Activated CD8-positive, alpha-beta T cell treated with anti-CD3 and anti-CD28 coated beads for 36 hours (primary cell): Measurements from ENCODE around the gene TMSB10. TPM values are rescaled to one million over a fixed set of nuclear protein-coding genes. Genes with fewer than 3 reads are reported as not detected.

ENCODE experiments used
- ATAC-seq: fragments of 200-7000 bp; cut with Tn5 transposase; one replicate; pipeline ENCODE4 v1.10.0; 2021; ENCODE audit warnings: mild to moderate bottlenecking, moderate library complexity
- CTCF ChIA-PET: fragments of 350-600 bp; sonication (Branson Sonifier 250); formaldehyde crosslinking; loops from one replicate; lab custom pipeline; 2021; ENCODE audit warnings: antibody characterized with exemption; lab: Charles Lee
- POLR2A ChIA-PET: fragments of 350-600 bp; sonication (Branson Sonifier 250); formaldehyde crosslinking; loops from one replicate; lab custom pipeline; 2021; ENCODE audit warnings: antibody characterized with exemption; lab: Charles Lee
- DNase-seq: peaks from one replicate; pipeline ENCODE4 v3.0.0-alpha.2; 2020
- H3K27ac Mint-ChIP-seq: one replicate; pipeline ENCODE4 v1.8.0; 2021; ENCODE audit warnings: mild to moderate bottlenecking, mixed read lengths
- H3K27me3 Mint-ChIP-seq: one replicate; pipeline ENCODE4 v1.8.0; 2021; ENCODE audit warnings: mixed read lengths
- H3K36me3 Mint-ChIP-seq: one replicate; pipeline ENCODE4 v1.8.0; 2021; ENCODE audit warnings: low read depth, mixed read lengths
- H3K4me1 Mint-ChIP-seq: one replicate; pipeline ENCODE4 v1.8.0; 2021; ENCODE audit warnings: low read depth, mixed read lengths
- H3K4me3 Mint-ChIP-seq: one replicate; pipeline ENCODE4 v1.8.0; 2021; ENCODE audit warnings: mild to moderate bottlenecking, moderate library complexity, mixed read lengths
- H3K9me3 Mint-ChIP-seq: one replicate; pipeline ENCODE4 v1.8.0; 2021; ENCODE audit warnings: mixed read lengths
- intact Hi-C: fragments of 100-400 bp; cut with micrococcal nuclease; formaldehyde crosslinking; loops from one replicate; pipeline ENCODE4 v1.10.0; 2022
- total RNA-seq, 2 experiments: library from RNA; stranded (reverse); gene quantifications; one replicate each; pipeline ENCODE4 v1.2.3, GENCODE V29; 2021
- TF ChIP-seq, protein P1 (sequence below): fragments of 200-600 bp; IDR thresholded peaks from one replicate; pipeline ENCODE4 v1.8.0; 2022; ENCODE audit warnings: antibody characterized with exemption, mild to moderate bottlenecking

TMSB10 gene
- total RNA-seq, 2 experiments from 2014 or later: 2,035 to 2,060 TPM

DNA sequence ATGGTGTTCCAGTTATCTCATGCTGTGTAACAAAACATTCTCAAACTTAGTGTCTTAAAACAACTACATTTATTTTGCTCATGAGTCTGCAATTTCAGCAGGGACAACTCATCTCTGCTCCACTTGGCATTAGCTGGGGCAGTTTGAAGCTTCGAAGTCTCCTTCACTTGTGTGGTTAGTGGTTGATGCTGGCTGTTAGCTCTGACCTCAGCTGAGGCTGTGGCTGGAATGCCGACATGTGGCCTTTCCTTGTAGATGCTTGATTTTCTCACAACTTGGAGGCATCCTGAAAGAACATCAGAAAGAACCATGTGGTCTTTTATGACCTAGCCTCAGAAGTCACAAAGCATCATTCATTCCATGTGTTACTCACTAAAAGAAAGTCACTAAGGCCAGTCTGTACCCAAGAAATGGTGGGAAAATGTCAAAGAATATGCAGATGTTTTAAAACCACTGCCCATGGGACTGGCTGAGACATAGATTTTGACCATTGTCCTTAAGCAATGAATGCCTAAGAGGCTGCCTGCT, 3.8 kb upstream of the TMSB10 start:
- DNase-seq (no peak), ATAC-seq (no peak)
- TF ChIP-seq, protein P1, sequence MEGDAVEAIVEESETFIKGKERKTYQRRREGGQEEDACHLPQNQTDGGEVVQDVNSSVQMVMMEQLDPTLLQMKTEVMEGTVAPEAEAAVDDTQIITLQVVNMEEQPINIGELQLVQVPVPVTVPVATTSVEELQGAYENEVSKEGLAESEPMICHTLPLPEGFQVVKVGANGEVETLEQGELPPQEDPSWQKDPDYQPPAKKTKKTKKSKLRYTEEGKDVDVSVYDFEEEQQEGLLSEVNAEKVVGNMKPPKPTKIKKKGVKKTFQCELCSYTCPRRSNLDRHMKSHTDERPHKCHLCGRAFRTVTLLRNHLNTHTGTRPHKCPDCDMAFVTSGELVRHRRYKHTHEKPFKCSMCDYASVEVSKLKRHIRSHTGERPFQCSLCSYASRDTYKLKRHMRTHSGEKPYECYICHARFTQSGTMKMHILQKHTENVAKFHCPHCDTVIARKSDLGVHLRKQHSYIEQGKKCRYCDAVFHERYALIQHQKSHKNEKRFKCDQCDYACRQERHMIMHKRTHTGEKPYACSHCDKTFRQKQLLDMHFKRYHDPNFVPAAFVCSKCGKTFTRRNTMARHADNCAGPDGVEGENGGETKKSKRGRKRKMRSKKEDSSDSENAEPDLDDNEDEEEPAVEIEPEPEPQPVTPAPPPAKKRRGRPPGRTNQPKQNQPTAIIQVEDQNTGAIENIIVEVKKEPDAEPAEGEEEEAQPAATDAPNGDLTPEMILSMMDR: no peak
- Mint-ChIP-seq H3K9me3 (peaks cover 1% of the 10 kb centered on the region), H3K36me3 (peaks cover 9% of the 10 kb centered on the region), H3K4me3 (no peak overlapping the region), H3K27me3 (no peaks in the 10 kb centered on the region), H3K27ac (no peak overlapping the region), H3K4me1 (peaks cover 56% of the 10 kb centered on the region)
- ChIA-PET CTCF (interaction anchor here (1.0 to 4.6 kb wide), 5 partner anchors 14 to 110 kb away, joined by 3 to 35 read pairs (median 9); no protein-coding TSS in a partner anchor), POLR2A (interaction anchor here (0.9 to 1.1 kb wide), 2 partner anchors 13 to 24 kb away, joined by 3 read pairs; no protein-coding TSS in a partner anchor)
- intact Hi-C loops: no loop called here

DNA sequence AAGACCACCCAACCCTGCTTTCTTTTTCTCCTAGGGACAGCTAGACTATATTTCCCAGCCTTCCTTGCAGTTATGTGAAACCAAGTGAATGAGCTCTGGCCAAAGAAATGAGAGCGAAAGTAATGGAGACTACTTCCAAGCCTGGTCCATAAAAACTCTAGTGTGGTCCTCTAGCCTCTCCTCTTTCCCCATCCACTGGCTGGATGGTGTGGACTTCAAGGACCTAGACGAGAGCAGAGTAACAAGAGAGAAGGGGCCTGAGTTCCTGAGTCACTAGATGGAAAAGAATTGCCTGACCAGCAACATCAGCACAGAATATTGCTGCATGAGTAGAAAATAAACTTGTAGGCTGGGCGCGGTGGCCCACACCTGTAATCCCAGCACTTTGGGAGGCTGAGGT, 2.9 kb upstream of the TMSB10 start:
- DNase-seq: no peak
- intact Hi-C loops: no loop called here
- no peak for ATAC-seq
- Mint-ChIP-seq H3K27ac (peak overlapping the region; percentile 26), H3K36me3 (peaks cover 18% of the 10 kb centered on the region), H3K4me3 (no peak overlapping the region), H3K27me3 (no peaks in the 10 kb centered on the region), H3K9me3 (peaks cover 1% of the 10 kb centered on the region), H3K4me1 (peaks cover 55% of the 10 kb centered on the region)
- ChIA-PET POLR2A (interaction anchor here (0.9 to 1.1 kb wide), 2 partner anchors 14 to 23 kb away, joined by 3 read pairs; no protein-coding TSS in a partner anchor), CTCF (interaction anchor here (1.4 to 2.8 kb wide), 3 partner anchors 14 to 23 kb away, joined by 3 to 11 read pairs (median 9); no protein-coding TSS in a partner anchor)
- TF ChIP-seq, protein P1: no peak

DNA sequence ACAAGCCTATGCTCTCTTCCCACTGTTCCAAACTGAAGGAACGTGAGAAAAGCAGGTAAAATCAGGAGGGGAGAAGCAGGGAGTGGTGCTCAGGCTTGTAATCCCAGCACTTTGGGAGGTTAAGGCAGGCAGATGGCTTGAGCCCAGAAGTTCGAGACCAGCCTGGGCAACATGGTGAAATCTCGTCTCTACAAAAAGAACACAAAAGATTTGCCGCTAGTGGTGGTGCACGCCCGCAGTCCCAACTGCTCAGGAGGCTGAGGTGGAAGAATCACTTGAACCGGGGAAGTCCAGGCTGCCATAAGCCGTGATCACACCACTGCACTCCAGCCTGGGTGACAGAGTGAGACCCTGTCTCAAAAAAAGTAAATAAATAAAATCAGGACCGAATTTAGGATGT, 1.3 kb upstream of the TMSB10 start:
- Mint-ChIP-seq H3K4me1 (peaks cover 55% of the 10 kb centered on the region), H3K27me3 (no peaks in the 10 kb centered on the region), H3K4me3 (peak overlapping the region; percentile 98), H3K9me3 (peaks cover 3% of the 10 kb centered on the region), H3K27ac (peak overlapping the region; percentile 93), H3K36me3 (peaks cover 30% of the 10 kb centered on the region)
- ChIA-PET POLR2A (interaction anchor here (1.0 to 4.8 kb wide), 7 partner anchors 10 to 66 kb away, joined by 3 to 170 read pairs (median 10); partner anchors contain the start of gene TRABD2A), CTCF (interaction anchor here (1.2 to 5.1 kb wide), 5 partner anchors 9 to 22 kb away, joined by 3 to 60 read pairs (median 5); no protein-coding TSS in a partner anchor)
- intact Hi-C loops: loop anchor here (2.0 kb wide), 1 partner anchor 15 kb away; no protein-coding TSS in a partner anchor
- TF ChIP-seq, protein P1: no peak
- ATAC-seq: no peak
- peak; percentile 49 for DNase-seq

DNA sequence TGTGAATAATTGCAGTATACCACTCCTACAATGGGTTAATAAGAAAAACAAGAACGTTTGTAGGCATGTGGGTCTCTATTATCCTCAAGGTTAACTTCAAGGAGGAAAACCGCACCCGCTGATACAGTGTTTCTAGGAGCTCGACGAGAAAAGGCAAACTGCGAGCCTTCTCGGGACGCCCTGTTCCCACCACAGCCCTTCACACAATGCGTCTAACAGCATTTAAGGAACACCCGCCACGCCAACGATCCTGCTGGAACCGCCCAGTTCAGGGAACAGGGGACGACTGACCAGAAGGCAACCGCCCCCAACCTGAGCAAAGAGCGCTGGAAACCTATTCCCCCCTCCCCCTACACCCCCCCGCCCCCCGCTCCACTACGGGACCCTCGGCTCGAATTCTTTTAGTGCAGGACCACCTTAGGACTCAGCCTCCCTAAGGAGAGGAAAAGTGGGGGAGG, 710 bp upstream of the TMSB10 start:
- H3K4me3 Mint-ChIP-seq: peak overlapping the region; percentile 98
- POLR2A ChIA-PET: interaction anchor here (0.8 to 4.8 kb wide), 10 partner anchors 11 to 77 kb away, joined by 3 to 170 read pairs (median 8); partner anchors contain the start of gene TRABD2A
- CTCF ChIA-PET: interaction anchor here (0.6 to 5.1 kb wide), 5 partner anchors 15 to 33 kb away, joined by 3 to 60 read pairs (median 5); no protein-coding TSS in a partner anchor
- intact Hi-C loops: loop anchor here (2.0 kb wide), 1 partner anchor 16 kb away; no protein-coding TSS in a partner anchor
- peak; percentile 76 for DNase-seq
- no peaks in the 10 kb centered on the region for H3K27me3 Mint-ChIP-seq
- peaks cover 55% of the 10 kb centered on the region for H3K4me1 Mint-ChIP-seq
- TF ChIP-seq, protein P1: no peak
- peaks cover 36% of the 10 kb centered on the region for H3K36me3 Mint-ChIP-seq
- H3K27ac Mint-ChIP-seq: peak overlapping the region; percentile 93
- peak; percentile 8 for ATAC-seq
- peaks cover 9% of the 10 kb centered on the region for H3K9me3 Mint-ChIP-seq
